AG09319 (cell line): ENCODE measurements around the gene PEPD.

Experiments
- DNase-seq: peaks from one replicate; pipeline ENCODE4 v3.0.0-alpha.2; 2010; ENCODE audit warnings: low read depth; ENCODE audit errors: extremely low read depth
- TF ChIP-seq, protein P1 (sequence below): IDR thresholded peaks from 2 replicates; pipeline ENCODE4 v1.5.1; 2011; ENCODE audit warnings: low read depth, mild to moderate bottlenecking, inconsistent platforms, low read length, moderate library complexity

The PEPD gene

DNA sequence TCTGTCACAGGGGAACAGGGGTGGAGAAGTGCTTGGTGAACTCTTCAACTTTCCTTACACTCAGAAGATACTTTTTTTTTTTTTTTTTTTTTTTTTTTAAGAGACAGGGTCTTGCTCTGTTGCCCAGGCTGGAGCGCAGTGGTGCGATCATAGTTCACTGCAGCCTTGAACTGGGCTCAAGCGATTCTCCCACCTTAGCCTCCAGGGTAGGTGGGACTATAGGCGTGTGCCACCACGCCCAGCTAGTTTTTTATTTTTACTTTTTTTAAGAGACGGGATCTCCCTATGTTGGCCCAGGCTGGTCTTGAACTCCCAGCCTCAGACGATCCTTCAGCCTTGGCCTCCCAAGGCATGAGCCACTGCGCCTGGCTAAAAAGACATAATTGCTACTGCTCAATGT is 136.6 kb downstream of the PEPD start:
- TF ChIP-seq, protein P1, sequence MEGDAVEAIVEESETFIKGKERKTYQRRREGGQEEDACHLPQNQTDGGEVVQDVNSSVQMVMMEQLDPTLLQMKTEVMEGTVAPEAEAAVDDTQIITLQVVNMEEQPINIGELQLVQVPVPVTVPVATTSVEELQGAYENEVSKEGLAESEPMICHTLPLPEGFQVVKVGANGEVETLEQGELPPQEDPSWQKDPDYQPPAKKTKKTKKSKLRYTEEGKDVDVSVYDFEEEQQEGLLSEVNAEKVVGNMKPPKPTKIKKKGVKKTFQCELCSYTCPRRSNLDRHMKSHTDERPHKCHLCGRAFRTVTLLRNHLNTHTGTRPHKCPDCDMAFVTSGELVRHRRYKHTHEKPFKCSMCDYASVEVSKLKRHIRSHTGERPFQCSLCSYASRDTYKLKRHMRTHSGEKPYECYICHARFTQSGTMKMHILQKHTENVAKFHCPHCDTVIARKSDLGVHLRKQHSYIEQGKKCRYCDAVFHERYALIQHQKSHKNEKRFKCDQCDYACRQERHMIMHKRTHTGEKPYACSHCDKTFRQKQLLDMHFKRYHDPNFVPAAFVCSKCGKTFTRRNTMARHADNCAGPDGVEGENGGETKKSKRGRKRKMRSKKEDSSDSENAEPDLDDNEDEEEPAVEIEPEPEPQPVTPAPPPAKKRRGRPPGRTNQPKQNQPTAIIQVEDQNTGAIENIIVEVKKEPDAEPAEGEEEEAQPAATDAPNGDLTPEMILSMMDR = no peak

DNA sequence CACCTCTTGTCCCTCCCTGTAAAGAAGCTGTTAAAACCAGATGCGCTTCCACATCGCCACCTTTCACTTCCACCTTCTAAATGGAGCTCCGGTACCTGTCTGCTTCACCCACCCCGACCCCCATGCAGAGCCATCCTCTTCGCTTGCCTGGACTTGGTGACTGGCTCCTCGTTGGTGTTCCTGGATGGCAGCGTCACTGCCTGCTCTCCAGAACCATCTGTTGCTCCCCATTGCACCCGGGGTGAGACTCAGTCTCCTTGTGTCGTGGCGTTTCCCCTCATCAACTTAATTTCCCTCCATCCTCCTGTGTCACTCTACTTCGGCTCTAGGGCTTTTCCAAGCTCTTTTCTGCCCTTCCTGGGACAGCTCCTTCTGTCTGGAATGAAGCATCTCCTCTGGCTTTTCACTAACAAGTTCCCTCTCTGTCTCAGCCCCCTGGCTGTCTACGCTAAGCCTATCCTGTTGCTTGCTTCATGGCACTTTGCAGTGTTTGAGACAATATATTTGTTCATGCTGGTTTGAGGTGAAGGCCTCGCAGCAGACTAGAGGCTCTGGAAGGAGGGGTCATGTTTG is 137.8 kb downstream of the PEPD start:
- DNase-seq = no peak
- TF ChIP-seq, protein P1 = no peak

More for the DNA sequence above, 136.6 kb downstream of the PEPD start:
- DNase-seq = no peak

DNA sequence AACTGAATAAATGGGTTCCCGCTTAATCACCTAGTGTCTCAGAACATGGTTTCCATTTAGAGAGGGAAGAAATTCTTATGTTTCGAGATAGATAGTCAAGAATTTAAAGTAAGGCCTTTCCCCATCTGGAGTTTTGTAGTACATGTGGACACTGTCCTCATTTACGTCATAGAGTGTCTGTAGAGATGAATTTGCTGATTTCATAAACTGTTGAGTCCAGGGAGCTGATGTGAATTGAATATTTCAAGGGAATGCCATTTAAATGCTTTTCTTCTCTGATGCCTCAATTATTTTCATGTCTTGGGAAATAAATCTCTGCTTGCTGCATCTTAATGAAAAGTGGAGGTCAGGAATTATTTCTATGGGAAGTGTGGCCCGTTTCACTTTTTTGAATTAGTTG is 138.6 kb downstream of the PEPD start:
- TF ChIP-seq, protein P1 = no peak
- no peak for DNase-seq

DNA sequence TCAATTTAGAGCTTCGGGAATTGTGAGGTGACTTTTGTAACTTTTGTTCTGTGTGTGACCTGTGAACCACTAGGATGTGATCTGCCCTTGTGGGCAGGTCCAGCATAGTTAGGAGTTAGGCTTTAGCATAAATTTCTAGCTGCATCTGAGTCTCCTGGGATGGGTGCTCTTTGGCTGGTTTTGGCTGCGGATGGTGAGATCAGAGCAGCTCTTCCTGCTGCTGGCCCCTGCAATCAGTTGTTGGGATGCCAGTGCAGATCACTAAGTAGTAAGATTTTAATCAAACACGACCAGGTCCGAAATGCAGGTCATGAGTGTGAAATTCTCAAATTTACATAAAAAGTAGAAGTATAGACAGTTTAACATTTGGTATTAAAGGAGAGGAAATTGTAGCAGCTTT is 139.6 kb downstream of the PEPD start:
- DNase-seq = no peak
- TF ChIP-seq, protein P1 = no peak

GRCh38 chr19:33381101-33381500 is 140.5 kb downstream of the PEPD start:
- no peak for DNase-seq
- TF ChIP-seq, protein P1 = no peak

DNA sequence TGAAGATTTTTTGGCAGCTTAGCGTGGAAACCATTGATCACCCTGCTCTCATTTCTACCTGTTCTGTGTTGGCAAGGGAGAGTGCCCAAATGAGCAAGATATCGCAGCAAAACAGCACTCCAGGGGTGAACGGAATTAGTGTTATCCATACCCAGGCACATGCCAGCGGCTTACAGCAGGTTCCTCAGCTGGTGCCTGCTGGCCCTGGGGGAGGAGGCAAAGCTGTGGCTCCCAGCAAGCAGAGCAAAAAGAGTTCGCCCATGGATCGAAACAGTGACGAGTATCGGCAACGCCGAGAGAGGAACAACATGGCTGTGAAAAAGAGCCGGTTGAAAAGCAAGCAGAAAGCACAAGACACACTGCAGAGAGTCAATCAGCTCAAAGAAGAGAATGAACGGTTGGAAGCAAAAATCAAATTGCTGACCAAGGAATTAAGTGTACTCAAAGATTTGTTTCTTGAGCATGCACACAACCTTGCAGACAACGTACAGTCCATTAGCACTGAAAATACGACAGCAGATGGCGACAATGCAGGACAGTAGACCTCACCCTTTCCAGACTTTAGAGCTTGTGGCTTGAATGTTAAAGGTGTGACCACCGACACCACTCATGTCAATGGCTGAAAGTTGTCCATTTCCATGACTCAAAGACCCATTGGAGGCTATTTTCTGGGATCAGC is 142.3 kb downstream of the PEPD start:
- no peak for DNase-seq

More for the DNA sequence above, 142.3 kb downstream of the PEPD start:
- TF ChIP-seq, protein P1 = no peak
